Measurements from ENCODE around the gene RAD54L.

The RAD54L gene

DNA sequence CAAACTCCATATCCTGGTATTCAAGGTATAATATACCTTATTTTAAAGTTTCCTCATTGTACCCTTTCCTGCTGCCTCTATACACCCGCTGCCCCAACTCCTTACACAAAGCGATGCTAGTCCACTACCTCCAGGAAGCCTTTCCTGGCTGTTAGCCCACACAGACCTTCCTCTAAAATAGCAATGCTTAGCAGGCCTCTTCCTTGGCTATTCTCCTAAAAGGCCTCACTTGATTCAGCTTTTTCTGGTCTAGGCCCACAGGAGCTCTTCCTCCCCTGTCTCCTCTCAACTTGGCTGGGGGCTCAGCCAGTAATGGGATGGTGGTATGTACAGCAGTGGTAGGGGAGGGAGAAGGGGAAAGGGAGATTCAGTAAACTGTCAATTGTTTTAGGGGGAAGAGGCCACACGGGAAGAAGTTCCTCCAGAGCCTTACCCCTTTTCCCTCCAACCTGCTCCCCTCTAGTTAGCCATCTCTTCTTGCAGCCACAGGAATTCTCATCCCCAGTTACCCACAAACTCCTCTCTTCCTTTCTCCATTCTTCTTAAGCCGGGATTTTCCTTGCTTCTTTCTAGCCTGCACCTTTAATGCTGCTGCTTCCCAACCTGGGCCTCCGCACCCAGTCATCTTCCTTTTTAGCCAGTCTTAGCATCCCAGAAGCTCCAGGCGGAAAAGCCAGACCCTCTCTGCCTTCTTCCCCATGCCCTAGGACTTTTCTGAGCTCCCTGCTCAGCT is 53.3 kb downstream of the RAD54L start:
- TF ChIP-seq, protein P1, sequence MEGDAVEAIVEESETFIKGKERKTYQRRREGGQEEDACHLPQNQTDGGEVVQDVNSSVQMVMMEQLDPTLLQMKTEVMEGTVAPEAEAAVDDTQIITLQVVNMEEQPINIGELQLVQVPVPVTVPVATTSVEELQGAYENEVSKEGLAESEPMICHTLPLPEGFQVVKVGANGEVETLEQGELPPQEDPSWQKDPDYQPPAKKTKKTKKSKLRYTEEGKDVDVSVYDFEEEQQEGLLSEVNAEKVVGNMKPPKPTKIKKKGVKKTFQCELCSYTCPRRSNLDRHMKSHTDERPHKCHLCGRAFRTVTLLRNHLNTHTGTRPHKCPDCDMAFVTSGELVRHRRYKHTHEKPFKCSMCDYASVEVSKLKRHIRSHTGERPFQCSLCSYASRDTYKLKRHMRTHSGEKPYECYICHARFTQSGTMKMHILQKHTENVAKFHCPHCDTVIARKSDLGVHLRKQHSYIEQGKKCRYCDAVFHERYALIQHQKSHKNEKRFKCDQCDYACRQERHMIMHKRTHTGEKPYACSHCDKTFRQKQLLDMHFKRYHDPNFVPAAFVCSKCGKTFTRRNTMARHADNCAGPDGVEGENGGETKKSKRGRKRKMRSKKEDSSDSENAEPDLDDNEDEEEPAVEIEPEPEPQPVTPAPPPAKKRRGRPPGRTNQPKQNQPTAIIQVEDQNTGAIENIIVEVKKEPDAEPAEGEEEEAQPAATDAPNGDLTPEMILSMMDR (IDR thresholded peaks at IDR 0.05; ENCODE audit: low read depth, low read length): no peak
- DNase-seq (ENCODE audit: low read depth in 2 of 2): peak; percentile 42 to 61
- peak overlapping the region; percentile 79 for H3K4me3 ChIP-seq (replicated peaks in 1 of 2; ENCODE audit: low read depth in 2 of 2, low read length in 2 of 2)

- peak overlapping the region; percentile 79 for H3K4me3 ChIP-seq (replicated peaks in 1 of 2; ENCODE audit: low read depth in 2 of 2, low read length in 2 of 2)
- DNase-seq (ENCODE audit: low read depth in 2 of 2): no peak
- TF ChIP-seq, protein P1 (IDR thresholded peaks at IDR 0.05; ENCODE audit: low read depth, low read length): no peak
These were observed 53.8 kb downstream of the RAD54L start for GRCh38 chr1:46301406-46301807.

DNA sequence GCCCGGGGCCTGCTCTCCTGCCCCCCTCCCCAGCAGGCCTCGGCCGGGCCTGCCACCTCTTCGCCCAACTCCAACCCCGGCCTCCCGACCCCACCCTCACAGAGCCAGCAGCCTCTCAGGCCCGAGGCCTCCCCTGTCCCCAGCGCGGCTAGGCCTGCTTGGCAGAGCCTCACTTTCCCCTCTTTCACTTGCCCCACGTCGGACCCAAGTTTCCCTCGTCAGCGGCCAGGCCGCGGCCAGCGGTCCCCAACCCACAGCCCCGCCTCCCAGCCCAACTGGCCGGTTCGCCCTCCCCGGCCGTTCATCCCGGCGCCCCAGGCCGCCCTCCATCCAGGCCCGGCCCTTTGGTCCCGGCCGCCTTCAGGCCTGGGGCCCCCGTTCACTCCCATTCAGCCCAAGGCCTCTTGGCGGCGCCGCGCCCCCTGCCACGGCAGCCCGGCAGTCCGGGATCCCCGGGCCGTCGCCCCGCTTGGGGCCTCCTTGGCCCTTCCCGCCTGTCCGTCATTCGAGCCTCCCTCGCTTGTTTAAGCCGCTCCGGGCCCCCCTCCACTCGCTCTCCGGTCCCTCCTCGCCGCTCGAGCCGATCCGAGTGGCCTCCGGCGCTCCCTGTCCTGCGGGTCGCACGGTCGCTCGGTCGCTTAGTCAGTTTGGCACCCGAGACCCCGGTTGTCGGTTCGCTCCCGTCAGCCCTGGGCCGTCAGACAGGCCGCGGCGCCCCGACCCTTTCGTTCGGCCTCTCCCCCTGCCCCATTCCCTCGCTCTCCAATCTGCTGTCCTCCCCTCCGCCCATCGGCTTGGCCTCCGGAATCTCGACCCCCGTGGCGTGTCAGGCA is 54.5 kb downstream of the RAD54L start:
- peak; percentile 58 to 68 for DNase-seq (ENCODE audit: low read depth in 2 of 2)
- H3K4me3 ChIP-seq (replicated peaks in 1 of 2; ENCODE audit: low read depth in 2 of 2, low read length in 2 of 2): peak overlapping the region; percentile 79
- TF ChIP-seq, protein P1 (IDR thresholded peaks at IDR 0.05; ENCODE audit: low read depth, low read length): no peak

GRCh38 chr1:46302641-46303037 is 55.1 kb downstream of the RAD54L start:
- peak overlapping the region; percentile 79 for H3K4me3 ChIP-seq (replicated peaks in 1 of 2; ENCODE audit: low read depth in 2 of 2, low read length in 2 of 2)
- DNase-seq (ENCODE audit: low read depth in 2 of 2): peak; percentile 41 to 44
- TF ChIP-seq, protein P1 (IDR thresholded peaks at IDR 0.05; ENCODE audit: low read depth, low read length): no peak

GRCh38 chr1:46303038-46303871 is 55.7 kb downstream of the RAD54L start, which contains the start of the genes LRRC41 and UQCRH:
LRRC41 (minus strand) TSS chr1:46303616; CDS start chr1:46303322, 294 bp downstream.
UQCRH (plus strand) TSS chr1:46303698; CDS start chr1:46303767, 69 bp downstream.
- H3K4me3 ChIP-seq (replicated peaks in 1 of 2; ENCODE audit: low read depth in 2 of 2, low read length in 2 of 2): peak within 1 kb of the TSS; percentile 79
- TF ChIP-seq, protein P1 (IDR thresholded peaks at IDR 0.05; ENCODE audit: low read depth, low read length): peak; percentile 1
- peak; percentile 98 to 99 for DNase-seq (ENCODE audit: low read depth in 2 of 2)

GRCh38 chr1:46303872-46304326 is 56.3 kb downstream of the RAD54L start:
- H3K4me3 ChIP-seq (replicated peaks in 1 of 2; ENCODE audit: low read depth in 2 of 2, low read length in 2 of 2): peak overlapping the region; percentile 76 to 79
- TF ChIP-seq, protein P1 (IDR thresholded peaks at IDR 0.05; ENCODE audit: low read depth, low read length): no peak
- DNase-seq (ENCODE audit: low read depth in 2 of 2): peak in 1 of 2 donors; percentile 15
